BLaER1 treated with 17β-estradiol and CSF1 and Interleukin-3, amounts not matched to agents 10 nM and 100 nM (cell line): ENCODE results near the gene ADAM12.

Experiments
- H3K27ac ChIP-seq, 11 experiments: shearing (Covaris generic); formaldehyde crosslinking; 2 replicates each; pipeline ENCODE4 v1.8.1; 2022
- H3K27me3 ChIP-seq, 11 experiments: shearing (Covaris generic); formaldehyde crosslinking; 2 replicates each; pipeline ENCODE4 v1.8.1; 2022
- H3K36me3 ChIP-seq, 11 experiments: shearing (Covaris generic); formaldehyde crosslinking; 2 replicates each; pipeline ENCODE4 v1.8.1; 2022
- H3K4me1 ChIP-seq, 10 experiments: shearing (Covaris generic); formaldehyde crosslinking; 2 replicates each; pipeline ENCODE4 v1.8.1; 2022
- H3K4me2 ChIP-seq, 11 experiments: shearing (Covaris generic); formaldehyde crosslinking; 2 replicates each; pipeline ENCODE4 v1.8.1; 2022
- H3K4me3 ChIP-seq, 10 experiments: shearing (Covaris generic); formaldehyde crosslinking; 2 replicates each; pipeline ENCODE4 v1.8.1; 2022
- H3K9ac ChIP-seq, 11 experiments: shearing (Covaris generic); formaldehyde crosslinking; 2 replicates each; pipeline ENCODE4 v1.8.1; 2022
- H3K9me3 ChIP-seq, 11 experiments: shearing (Covaris generic); formaldehyde crosslinking; replicated peaks in 1 of 11; 2 replicates each; pipeline ENCODE4 v1.8.1; 2022
- H4K20me1 ChIP-seq, 11 experiments: shearing (Covaris generic); formaldehyde crosslinking; 2 replicates each; pipeline ENCODE4 v1.8.1; 2022
- Cebpa-rat ChIP-seq, 11 experiments: shearing (Covaris generic); IDR thresholded peaks; 2 replicates each; pipeline ENCODE4 v1.8.1; 2022

ADAM12 gene

GRCh38 chr10:126114884-126115555 lies 273.3 kb downstream of the ADAM12 start:
- Histone ChIP-seq H3K27me3 (no peaks in the 10 kb centered on the region), H3K9me3 (peaks cover 6 to 19% (median 11%) of the 10 kb centered on the region in 11 experiments; a peak in 18 of 22 replicates), H3K36me3 (no peaks in the 10 kb centered on the region), H3K4me3 (no peak overlapping the region), H3K9ac (no peak overlapping the region), H4K20me1 (no peaks in the 10 kb centered on the region), H3K4me1 (peaks cover 0 to 24% (median 13%) of the 10 kb centered on the region in 10 experiments; a peak in 11 of 20 replicates), H3K4me2 (no peak overlapping the region), H3K27ac (no peak overlapping the region)
- TF ChIP-seq Cebpa-rat (IDR thresholded peaks at IDR 0.05) = no peak

- H3K27me3 ChIP-seq = no peaks in the 10 kb centered on the region
- H3K36me3 ChIP-seq = no peaks in the 10 kb centered on the region
- peak overlapping the region in 4 of 11 experiments; percentile 54 to 76 (median 61); a peak in 6 of 22 replicates for H3K4me2 ChIP-seq
- TF ChIP-seq Cebpa-rat (IDR thresholded peaks at IDR 0.05) = no peak
- H3K4me1 ChIP-seq = peaks cover 0 to 45% (median 18%) of the 10 kb centered on the region in 10 experiments; a peak in 11 of 20 replicates
- H3K27ac ChIP-seq = peak overlapping the region in 1 of 11 experiments; percentile 53; a peak in 3 of 22 replicates
- no peaks in the 10 kb centered on the region for H4K20me1 ChIP-seq
- H3K9ac ChIP-seq = no peak overlapping the region
- H3K4me3 ChIP-seq = no peak overlapping the region
- H3K9me3 ChIP-seq = peaks cover 0 to 4% (median 0%) of the 10 kb centered on the region in 11 experiments; a peak in 5 of 22 replicates
Observed at GRCh38 chr10:126111516-126111915, 276.8 kb downstream of the ADAM12 start.

DNA sequence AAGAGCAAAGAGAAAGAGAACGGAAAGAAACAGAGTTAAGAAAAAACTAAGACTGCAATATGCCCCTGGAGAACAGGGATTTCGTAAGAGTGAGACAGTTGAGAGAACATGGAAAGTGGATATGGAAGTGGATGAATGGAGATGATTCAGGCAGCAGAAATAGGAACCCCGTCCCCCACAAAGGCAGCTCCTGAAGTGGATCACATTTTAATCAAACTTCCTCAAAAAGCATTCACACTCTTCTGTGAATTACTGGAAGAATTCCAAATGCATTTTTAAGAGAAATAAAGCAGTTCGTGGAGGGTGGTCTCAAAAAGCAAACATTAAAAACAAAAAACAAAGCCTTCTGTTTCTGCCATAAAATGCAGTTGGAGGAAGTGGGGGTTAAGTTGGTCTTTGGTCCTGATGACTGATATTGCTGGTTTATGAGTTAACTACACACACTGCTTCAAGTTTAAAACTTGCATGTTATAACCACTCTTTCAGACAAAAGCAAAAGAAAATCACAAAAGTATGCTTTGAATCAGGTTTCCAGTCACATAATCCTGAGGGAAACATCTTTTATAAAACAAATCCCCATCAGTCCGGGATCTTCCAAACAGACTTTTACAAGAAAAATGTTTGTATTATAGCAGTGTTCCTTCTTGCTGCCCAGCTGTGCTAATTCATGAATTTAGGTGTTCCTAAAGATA lies 277.6 kb downstream of the ADAM12 start:
- Histone ChIP-seq H3K9ac (no peak overlapping the region), H3K27me3 (no peaks in the 10 kb centered on the region), H3K4me2 (peak overlapping the region in 7 of 11 experiments; percentile 13 to 76 (median 54); a peak in 14 of 22 replicates), H3K4me1 (peaks cover 0 to 45% (median 19%) of the 10 kb centered on the region in 10 experiments; a peak in 11 of 20 replicates), H3K4me3 (no peak overlapping the region), H4K20me1 (no peaks in the 10 kb centered on the region), H3K36me3 (no peaks in the 10 kb centered on the region), H3K27ac (peak overlapping the region in 5 of 11 experiments; percentile 17 to 55 (median 41); a peak in 6 of 22 replicates), H3K9me3 (no peaks in the 10 kb centered on the region)
- no peak for TF ChIP-seq Cebpa-rat (IDR thresholded peaks at IDR 0.05)

DNA sequence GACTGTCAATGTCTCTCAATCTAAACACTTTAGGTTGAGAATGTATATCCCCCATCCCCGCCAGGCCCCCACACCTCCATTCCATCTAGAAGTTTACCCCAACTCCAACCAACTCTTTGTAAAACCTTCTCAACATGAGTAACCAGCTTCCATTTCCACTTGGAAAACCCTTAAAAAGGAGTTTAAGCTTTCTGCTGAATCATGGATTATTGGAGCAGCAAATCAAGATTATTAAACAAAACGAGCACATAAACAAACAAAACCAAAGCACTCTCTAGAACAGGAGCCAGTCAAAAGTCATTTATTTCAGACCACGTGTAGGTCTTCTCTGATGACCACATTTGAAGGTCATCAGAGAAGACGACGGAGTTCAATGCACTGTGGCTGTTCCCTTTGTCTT lies 278.4 kb downstream of the ADAM12 start:
- H4K20me1 ChIP-seq = no peaks in the 10 kb centered on the region
- H3K4me3 ChIP-seq = no peak overlapping the region
- H3K27ac ChIP-seq = peak overlapping the region in 5 of 11 experiments; percentile 7 to 55 (median 26); a peak in 7 of 22 replicates
- no peaks in the 10 kb centered on the region for H3K27me3 ChIP-seq
- peak overlapping the region in 7 of 11 experiments; percentile 13 to 76 (median 54); a peak in 14 of 22 replicates for H3K4me2 ChIP-seq
- H3K9ac ChIP-seq = no peak overlapping the region
- no peaks in the 10 kb centered on the region for H3K9me3 ChIP-seq
- no peak for TF ChIP-seq Cebpa-rat (IDR thresholded peaks at IDR 0.05)
- peaks cover 0 to 52% (median 24%) of the 10 kb centered on the region in 10 experiments; a peak in 13 of 20 replicates for H3K4me1 ChIP-seq
- H3K36me3 ChIP-seq = no peaks in the 10 kb centered on the region

- no peaks in the 10 kb centered on the region for H3K27me3 ChIP-seq
- no peak for TF ChIP-seq Cebpa-rat (IDR thresholded peaks at IDR 0.05)
Observed at GRCh38 chr10:126108693-126109092, 279.6 kb downstream of the ADAM12 start.

DNA sequence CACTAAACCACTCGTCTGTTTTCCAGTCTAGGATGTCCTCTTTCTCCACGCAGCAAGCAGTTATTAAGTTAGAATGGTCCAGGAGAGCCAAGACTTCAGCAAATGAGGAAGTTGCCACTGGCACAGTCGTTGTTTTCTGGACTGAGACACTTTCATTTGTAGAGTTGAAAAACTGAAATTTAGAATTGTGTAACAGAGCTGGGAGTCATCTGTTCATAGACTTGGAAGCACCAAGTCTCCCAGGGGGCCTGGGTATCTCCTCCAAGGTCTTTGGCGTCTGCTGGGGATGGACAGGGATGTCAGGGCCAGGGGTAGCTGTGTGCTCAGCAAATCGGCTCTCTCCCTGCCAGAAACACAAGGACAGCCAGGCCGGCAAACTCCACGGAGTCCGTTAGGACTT lies 283.5 kb downstream of the ADAM12 start:
- no peaks in the 10 kb centered on the region for H3K27me3 ChIP-seq
- peak overlapping the region in 6 of 11 experiments; percentile 34 to 66 (median 54); a peak in 12 of 22 replicates for H3K4me2 ChIP-seq
- no peak for TF ChIP-seq Cebpa-rat (IDR thresholded peaks at IDR 0.05)

More at GRCh38 chr10:126108693-126109092, 279.6 kb downstream of the ADAM12 start:
- H3K4me1 ChIP-seq = peaks cover 0 to 57% (median 33%) of the 10 kb centered on the region in 10 experiments; a peak in 13 of 20 replicates
- no peaks in the 10 kb centered on the region for H4K20me1 ChIP-seq
- no peak overlapping the region for H3K27ac ChIP-seq
- H3K4me2 ChIP-seq = peak overlapping the region in 2 of 11 experiments; percentile 57 to 76; a peak in 4 of 22 replicates
- no peak overlapping the region for H3K4me3 ChIP-seq
- no peaks in the 10 kb centered on the region for H3K36me3 ChIP-seq
- no peaks in the 10 kb centered on the region for H3K9me3 ChIP-seq
- H3K9ac ChIP-seq = no peak overlapping the region

DNA sequence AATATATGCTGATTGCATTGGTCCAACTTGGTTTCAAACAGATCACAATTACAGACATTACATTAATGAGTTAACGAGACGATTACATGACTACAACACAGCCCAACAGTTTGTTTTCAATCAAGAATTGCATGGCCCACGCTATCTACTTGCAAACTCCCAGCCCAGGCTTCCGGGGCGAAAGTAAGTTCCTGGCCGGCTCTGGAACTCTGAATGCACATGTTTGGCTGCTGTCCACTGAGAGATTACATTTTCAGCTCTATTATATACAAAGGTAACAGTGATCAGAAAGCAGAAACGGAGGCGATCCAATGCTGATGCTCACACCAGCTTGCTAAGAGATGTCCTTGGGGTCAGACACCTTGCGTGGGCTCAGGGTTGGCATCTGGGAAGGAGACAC lies 285.6 kb downstream of the ADAM12 start:
- Histone ChIP-seq H3K36me3 (no peaks in the 10 kb centered on the region), H4K20me1 (no peaks in the 10 kb centered on the region), H3K9me3 (no peaks in the 10 kb centered on the region)

More for the DNA sequence above, 283.5 kb downstream of the ADAM12 start:
- Histone ChIP-seq H3K9ac (no peak overlapping the region), H3K36me3 (no peaks in the 10 kb centered on the region), H3K27ac (peak overlapping the region in 5 of 11 experiments; percentile 1 to 31 (median 27); a peak in 5 of 22 replicates), H3K9me3 (no peaks in the 10 kb centered on the region), H3K4me1 (peaks cover 0 to 45% (median 20%) of the 10 kb centered on the region in 10 experiments; a peak in 13 of 20 replicates), H4K20me1 (no peaks in the 10 kb centered on the region), H3K4me3 (no peak overlapping the region)

GRCh38 chr10:126101736-126102135 lies 286.5 kb downstream of the ADAM12 start:
- H3K36me3 ChIP-seq = no peaks in the 10 kb centered on the region
- peak overlapping the region in 4 of 11 experiments; percentile 3 to 41 (median 23); a peak in 6 of 22 replicates for H3K4me2 ChIP-seq
- H3K9ac ChIP-seq = no peak overlapping the region
- H3K9me3 ChIP-seq = no peaks in the 10 kb centered on the region
- no peak for TF ChIP-seq Cebpa-rat (IDR thresholded peaks at IDR 0.05)
- peaks cover 0 to 33% (median 15%) of the 10 kb centered on the region in 10 experiments; a peak in 13 of 20 replicates for H3K4me1 ChIP-seq
- H3K4me3 ChIP-seq = no peak overlapping the region
- H3K27me3 ChIP-seq = no peaks in the 10 kb centered on the region
- no peaks in the 10 kb centered on the region for H4K20me1 ChIP-seq
- no peak overlapping the region for H3K27ac ChIP-seq

More for the DNA sequence above, 285.6 kb downstream of the ADAM12 start:
- Histone ChIP-seq H3K4me3 (no peak overlapping the region), H3K27me3 (no peaks in the 10 kb centered on the region), H3K4me1 (peaks cover 0 to 33% (median 15%) of the 10 kb centered on the region in 10 experiments; a peak in 13 of 20 replicates), H3K27ac (no peak overlapping the region), H3K9ac (no peak overlapping the region), H3K4me2 (no peak overlapping the region)
- TF ChIP-seq Cebpa-rat (IDR thresholded peaks at IDR 0.05) = no peak

DNA sequence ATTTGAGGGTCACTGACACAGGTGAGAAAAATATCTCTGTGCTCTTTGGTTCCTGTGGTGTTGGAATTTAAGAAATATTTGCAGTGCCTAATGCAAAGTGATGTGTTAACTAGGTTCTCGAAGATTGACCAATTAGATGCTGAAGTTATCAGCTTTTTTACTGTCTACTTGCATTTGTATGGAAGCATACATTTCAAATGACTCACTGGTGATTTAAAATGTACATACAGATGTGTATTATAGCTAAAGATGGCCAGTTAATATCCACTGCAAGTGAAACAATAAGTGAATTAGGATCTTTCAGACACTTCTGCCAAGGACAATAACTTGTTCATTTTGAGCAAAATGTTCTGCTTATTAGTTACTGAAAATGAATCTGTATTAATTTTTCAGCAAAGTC lies 287.0 kb downstream of the ADAM12 start:
- Histone ChIP-seq H3K4me2 (peak overlapping the region in 2 of 11 experiments; percentile 3 to 20; a peak in 4 of 22 replicates), H3K9me3 (no peaks in the 10 kb centered on the region), H3K27ac (no peak overlapping the region), H3K27me3 (no peaks in the 10 kb centered on the region), H3K9ac (no peak overlapping the region), H4K20me1 (no peaks in the 10 kb centered on the region), H3K4me3 (no peak overlapping the region), H3K36me3 (no peaks in the 10 kb centered on the region), H3K4me1 (peaks cover 0 to 33% (median 16%) of the 10 kb centered on the region in 10 experiments; a peak in 13 of 20 replicates)
- no peak for TF ChIP-seq Cebpa-rat (IDR thresholded peaks at IDR 0.05)
